Thymus (tissue), 11 donors: ENCODE data around the gene SURF1. TPM values are rescaled to one million over a fixed set of nuclear protein-coding genes. Genes with fewer than 3 reads are reported as not detected.
"Not testable (repeated sequence)": the region's sequence is repeated elsewhere in the genome, so short reads cannot be mapped to it uniquely, and the experiment has no call there.

Experiments used
- DNase-seq, 9 donors: peaks; one replicate each; pipeline ENCODE4 v3.0.0-alpha.2; 2013; ENCODE audit warnings: low spot score in 9 of 9, low read depth in 6 of 9, missing footprints in 1 of 9
- H3K27ac ChIP-seq, 2 donors: one replicate each; pipeline ENCODE4 v1.5.1; 2013; ENCODE audit warnings: control low read depth in 1 of 2, low read depth in 1 of 2, low read length in 1 of 2, mild to moderate bottlenecking in 1 of 2, moderate library complexity in 1 of 2
- H3K27me3 ChIP-seq, 2 donors: one replicate each; pipeline ENCODE4 v1.5.1; 2013; ENCODE audit warnings: low read length in 1 of 2; ENCODE audit not compliant: control insufficient read depth in 2 of 2, insufficient read depth in 1 of 2
- H3K36me3 ChIP-seq, 2 donors: one replicate each; pipeline ENCODE4 v1.5.1; 2013; ENCODE audit warnings: low read length in 1 of 2, mild to moderate bottlenecking in 1 of 2, moderate library complexity in 1 of 2; ENCODE audit not compliant: control insufficient read depth in 2 of 2, insufficient read depth in 2 of 2
- H3K4me1 ChIP-seq, 2 donors: one replicate each; pipeline ENCODE4 v1.5.1; 2013; ENCODE audit warnings: low read length in 2 of 2; ENCODE audit not compliant: control insufficient read depth in 2 of 2, insufficient read depth in 2 of 2
- H3K4me3 ChIP-seq, 2 donors: one replicate each; pipeline ENCODE4 v1.5.1; 2013; ENCODE audit warnings: low read length in 2 of 2, control low read depth in 1 of 2, mild to moderate bottlenecking in 1 of 2
- H3K9me3 ChIP-seq, 2 donors: one replicate each; pipeline ENCODE4 v1.5.1; 2013; ENCODE audit warnings: low read length in 1 of 2, mild to moderate bottlenecking in 1 of 2; ENCODE audit not compliant: control insufficient read depth in 2 of 2, insufficient read depth in 1 of 2
- WGBS: extraction: QIAGEN DNeasy Blood & Tissue Kit; methylation state at CpG from one replicate; pipeline ENCODE4 v1.1.7; 2013; 5-methylcytosine and 5-hydroxymethylcytosine counted together
- polyA plus RNA-seq: library from polyadenylated mRNA; stranded (reverse); fragments of 200-250 nt; gene quantifications from one replicate; pipeline ENCODE4 v1.2.3, GENCODE V29; 2013
- total RNA-seq: library from RNA; stranded (reverse); fragments of 120-200 nt; gene quantifications from one replicate; pipeline ENCODE4 v1.2.4, GENCODE V29; 2013
- donor health status: healthy.

The SURF1 gene
- total and polyA plus RNA-seq, 2 donors, result 31.9 to 84.0 TPM

GRCh38 chr9:133334161-133334560, 22.1 kb downstream of the SURF1 start:
- Histone ChIP-seq H3K4me1 (peaks cover 14% of the 10 kb centered on the region in 2 donors), H3K27ac (no peak overlapping the region), H3K9me3 (peaks cover 0 to 7% of the 10 kb centered on the region in 2 donors), H3K4me3 (no peak overlapping the region), H3K36me3 (peaks cover 39 to 46% of the 10 kb centered on the region in 2 donors), H3K27me3 (no peaks in the 10 kb centered on the region)
- 97% methylated on average over 6 of the region's 6 CpGs for WGBS
- no peak for DNase-seq

GRCh38 chr9:133333566-133333965, 22.7 kb downstream of the SURF1 start:
- H3K36me3 ChIP-seq, result peaks cover 39 to 46% of the 10 kb centered on the region in 2 donors
- H3K4me3 ChIP-seq, result no peak overlapping the region
- no peak for DNase-seq
- 96% methylated on average over 10 of the region's 10 CpGs for WGBS
- no peaks in the 10 kb centered on the region for H3K27me3 ChIP-seq
- peaks cover 14% of the 10 kb centered on the region in 2 donors for H3K4me1 ChIP-seq
- H3K9me3 ChIP-seq, result peaks cover 0 to 7% of the 10 kb centered on the region in 2 donors
- no peak overlapping the region for H3K27ac ChIP-seq

- 90% methylated on average over 11 of the region's 11 CpGs for WGBS
- peaks cover 39 to 46% of the 10 kb centered on the region in 2 donors for H3K36me3 ChIP-seq
Observed at GRCh38 chr9:133333011-133333410, 23.3 kb downstream of the SURF1 start.

GRCh38 chr9:133332381-133332730, 23.9 kb downstream of the SURF1 start:
- DNase-seq, result no peak
- WGBS, result 93% methylated on average over 20 of the region's 20 CpGs
- no peaks in the 10 kb centered on the region for H3K27me3 ChIP-seq
- H3K36me3 ChIP-seq, result peaks cover 39 to 46% of the 10 kb centered on the region in 2 donors
- H3K4me1 ChIP-seq, result peaks cover 14% of the 10 kb centered on the region in 2 donors
- H3K27ac ChIP-seq, result no peak overlapping the region
- H3K4me3 ChIP-seq, result no peak overlapping the region
- H3K9me3 ChIP-seq, result peaks cover 0 to 7% of the 10 kb centered on the region in 2 donors

More at GRCh38 chr9:133333011-133333410, 23.3 kb downstream of the SURF1 start:
- Histone ChIP-seq H3K9me3 (peaks cover 0 to 7% of the 10 kb centered on the region in 2 donors), H3K4me3 (no peak overlapping the region), H3K4me1 (peaks cover 14% of the 10 kb centered on the region in 2 donors), H3K27ac (no peak overlapping the region), H3K27me3 (no peaks in the 10 kb centered on the region)
- DNase-seq, result no peak

GRCh38 chr9:133331641-133332380, 24.5 kb downstream of the SURF1 start:
- Histone ChIP-seq H3K9me3 (peaks cover 0 to 7% of the 10 kb centered on the region in 2 donors), H3K27ac (no peak overlapping the region), H3K4me3 (no peak overlapping the region), H3K4me1 (peaks cover 14% of the 10 kb centered on the region in 2 donors), H3K36me3 (peaks cover 39 to 46% of the 10 kb centered on the region in 2 donors), H3K27me3 (no peaks in the 10 kb centered on the region)
- 98% methylated on average over 57 of the region's 57 CpGs for WGBS
- DNase-seq, result no peak

GRCh38 chr9:133331221-133331620, 25.1 kb downstream of the SURF1 start:
- no peak overlapping the region for H3K27ac ChIP-seq
- peaks cover 0 to 5% of the 10 kb centered on the region in 2 donors for H3K9me3 ChIP-seq
- DNase-seq, result no peak
- WGBS, result 95% methylated on average over 19 of the region's 19 CpGs
- peaks cover 10% of the 10 kb centered on the region in 2 donors for H3K4me1 ChIP-seq
- no peak overlapping the region for H3K4me3 ChIP-seq
- H3K36me3 ChIP-seq, result peaks cover 39 to 46% of the 10 kb centered on the region in 2 donors
- no peaks in the 10 kb centered on the region for H3K27me3 ChIP-seq

- 83% methylated on average over 21 of the region's 21 CpGs for WGBS
- not testable (repeated sequence) for H3K4me1 ChIP-seq, H3K4me3 ChIP-seq, H3K9me3 ChIP-seq, H3K27ac ChIP-seq, DNase-seq, H3K27me3 ChIP-seq
- peaks cover 39 to 46% of the 10 kb centered on the region in 2 donors for H3K36me3 ChIP-seq
Observed at GRCh38 chr9:133329306-133330156, 26.8 kb downstream of the SURF1 start.

- no peaks in the 10 kb centered on the region for H3K4me1 ChIP-seq
- WGBS, result 97% methylated on average over 10 of the region's 10 CpGs
- DNase-seq, result no peak
- peaks cover 24 to 30% of the 10 kb centered on the region in 2 donors for H3K36me3 ChIP-seq
- H3K27ac ChIP-seq, result no peak overlapping the region
- no peak overlapping the region for H3K4me3 ChIP-seq
- H3K9me3 ChIP-seq, result peaks cover 0 to 3% of the 10 kb centered on the region in 2 donors
- H3K27me3 ChIP-seq, result no peaks in the 10 kb centered on the region
Observed at GRCh38 chr9:133327834-133328484, 28.3 kb downstream of the SURF1 start.
